Thymus (tissue), 11 donors: ENCODE measurements around the gene FAAP100. TPM values are rescaled to one million over a fixed set of nuclear protein-coding genes. Genes with fewer than 3 reads are reported as not detected.

Source experiments
- DNase-seq, 9 donors: peaks; one replicate each; pipeline ENCODE4 v3.0.0-alpha.2; 2013; ENCODE audit warnings: low spot score in 9 of 9, low read depth in 6 of 9, missing footprints in 1 of 9
- H3K27ac ChIP-seq, 2 donors: one replicate each; pipeline ENCODE4 v1.5.1; 2013; ENCODE audit warnings: control low read depth in 1 of 2, low read depth in 1 of 2, low read length in 1 of 2, mild to moderate bottlenecking in 1 of 2, moderate library complexity in 1 of 2
- H3K27me3 ChIP-seq, 2 donors: one replicate each; pipeline ENCODE4 v1.5.1; 2013; ENCODE audit warnings: low read length in 1 of 2; ENCODE audit not compliant: control insufficient read depth in 2 of 2, insufficient read depth in 1 of 2
- H3K36me3 ChIP-seq, 2 donors: one replicate each; pipeline ENCODE4 v1.5.1; 2013; ENCODE audit warnings: low read length in 1 of 2, mild to moderate bottlenecking in 1 of 2, moderate library complexity in 1 of 2; ENCODE audit not compliant: control insufficient read depth in 2 of 2, insufficient read depth in 2 of 2
- H3K4me1 ChIP-seq, 2 donors: one replicate each; pipeline ENCODE4 v1.5.1; 2013; ENCODE audit warnings: low read length in 2 of 2; ENCODE audit not compliant: control insufficient read depth in 2 of 2, insufficient read depth in 2 of 2
- H3K4me3 ChIP-seq, 2 donors: one replicate each; pipeline ENCODE4 v1.5.1; 2013; ENCODE audit warnings: low read length in 2 of 2, control low read depth in 1 of 2, mild to moderate bottlenecking in 1 of 2
- H3K9me3 ChIP-seq, 2 donors: one replicate each; pipeline ENCODE4 v1.5.1; 2013; ENCODE audit warnings: low read length in 1 of 2, mild to moderate bottlenecking in 1 of 2; ENCODE audit not compliant: control insufficient read depth in 2 of 2, insufficient read depth in 1 of 2
- WGBS: extraction: QIAGEN DNeasy Blood & Tissue Kit; methylation state at CpG from one replicate; pipeline ENCODE4 v1.1.7; 2013; 5-methylcytosine and 5-hydroxymethylcytosine counted together
- polyA plus RNA-seq: library from polyadenylated mRNA; stranded (reverse); fragments of 200-250 nt; gene quantifications from one replicate; pipeline ENCODE4 v1.2.3, GENCODE V29; 2013
- total RNA-seq: library from RNA; stranded (reverse); fragments of 120-200 nt; gene quantifications from one replicate; pipeline ENCODE4 v1.2.4, GENCODE V29; 2013
- donor health status: healthy.

FAAP100 gene
- total and polyA plus RNA-seq, 2 donors, result 8.8 to 43.9 TPM

GRCh38 chr17:81509207-81509971, 42.8 kb downstream of the FAAP100 start:
- WGBS, result 30% methylated on average over 12 of the region's 12 CpGs
- no peak for DNase-seq
- peak overlapping the region; percentile 40 to 45 for H3K27ac ChIP-seq
- peaks cover 37% of the 10 kb centered on the region in 2 donors for H3K36me3 ChIP-seq
- peak overlapping the region; percentile 99 to 100 for H3K4me3 ChIP-seq
- no peaks in the 10 kb centered on the region for H3K9me3 ChIP-seq
- peaks cover 0 to 18% of the 10 kb centered on the region in 2 donors for H3K27me3 ChIP-seq
- H3K4me1 ChIP-seq, result peaks cover 12 to 40% of the 10 kb centered on the region in 2 donors

DNA sequence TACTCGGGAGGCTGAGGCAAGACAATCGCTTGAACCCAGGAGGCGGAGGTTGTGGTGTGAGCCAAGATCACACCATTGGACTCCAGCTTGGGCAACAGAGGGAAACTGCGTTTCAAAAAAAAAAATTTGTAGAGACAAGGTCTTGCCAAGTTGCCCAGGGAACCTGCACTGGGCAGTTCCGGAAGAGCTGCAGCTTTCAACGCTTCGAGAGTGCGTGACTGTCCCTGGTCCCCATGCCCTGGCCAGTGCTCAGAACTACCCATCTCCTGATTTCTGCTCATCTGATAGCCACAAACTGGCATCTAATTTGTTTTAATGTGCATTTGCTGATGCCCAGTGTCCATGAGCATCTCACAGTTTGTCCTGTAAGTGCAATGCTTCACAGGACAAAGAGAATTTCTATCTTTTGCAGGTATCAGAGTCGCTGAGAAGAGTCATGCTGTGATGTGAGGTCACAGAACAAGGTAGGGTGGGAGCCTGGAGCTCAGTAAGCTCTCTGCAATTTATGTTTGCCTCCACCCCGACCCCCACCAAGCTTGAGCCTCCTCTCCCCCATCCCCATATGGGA, 43.4 kb downstream of the FAAP100 start:
- H3K4me1 ChIP-seq, result peaks cover 12 to 34% of the 10 kb centered on the region in 2 donors
- peaks cover 37% of the 10 kb centered on the region in 2 donors for H3K36me3 ChIP-seq
- H3K27me3 ChIP-seq, result peaks cover 0 to 12% of the 10 kb centered on the region in 2 donors
- WGBS, result 92% methylated on average over 10 of the region's 10 CpGs
- H3K9me3 ChIP-seq, result no peaks in the 10 kb centered on the region
- DNase-seq, result no peak
- H3K27ac ChIP-seq, result peak overlapping the region in 1 of 2 donors; percentile 40
- peak overlapping the region in 1 of 2 donors; percentile 99 for H3K4me3 ChIP-seq

DNA sequence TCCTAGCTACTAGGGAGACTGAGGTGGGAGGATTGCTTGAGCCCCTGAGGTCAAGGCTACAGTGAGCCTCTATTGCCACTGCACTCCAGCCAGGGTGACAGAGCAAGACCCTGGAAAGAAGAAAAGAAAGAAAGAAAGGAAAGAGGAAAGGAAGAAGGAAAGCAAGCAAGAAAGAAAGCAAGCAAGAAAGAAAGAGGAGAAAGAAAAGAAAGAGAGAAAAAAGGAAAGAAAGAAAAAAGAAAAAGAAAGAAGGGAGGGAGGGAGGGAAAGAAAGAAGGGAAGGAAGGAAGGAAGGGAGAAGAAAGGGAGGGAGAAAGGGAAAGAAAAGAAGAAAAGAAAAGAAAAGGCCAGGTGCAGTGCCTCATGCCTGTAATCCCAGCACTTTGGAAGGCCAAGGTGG, 48.5 kb downstream of the FAAP100 start:
- Histone ChIP-seq H3K36me3 (peaks cover under 1 to 2% of the 10 kb centered on the region in 2 donors), H3K4me1 (peaks cover 0 to 6% of the 10 kb centered on the region in 2 donors), H3K9me3 (no peaks in the 10 kb centered on the region), H3K4me3 (no peak overlapping the region), H3K27me3 (peaks cover 2 to 35% of the 10 kb centered on the region in 2 donors), H3K27ac (no peak overlapping the region)
- no peak for DNase-seq

DNA sequence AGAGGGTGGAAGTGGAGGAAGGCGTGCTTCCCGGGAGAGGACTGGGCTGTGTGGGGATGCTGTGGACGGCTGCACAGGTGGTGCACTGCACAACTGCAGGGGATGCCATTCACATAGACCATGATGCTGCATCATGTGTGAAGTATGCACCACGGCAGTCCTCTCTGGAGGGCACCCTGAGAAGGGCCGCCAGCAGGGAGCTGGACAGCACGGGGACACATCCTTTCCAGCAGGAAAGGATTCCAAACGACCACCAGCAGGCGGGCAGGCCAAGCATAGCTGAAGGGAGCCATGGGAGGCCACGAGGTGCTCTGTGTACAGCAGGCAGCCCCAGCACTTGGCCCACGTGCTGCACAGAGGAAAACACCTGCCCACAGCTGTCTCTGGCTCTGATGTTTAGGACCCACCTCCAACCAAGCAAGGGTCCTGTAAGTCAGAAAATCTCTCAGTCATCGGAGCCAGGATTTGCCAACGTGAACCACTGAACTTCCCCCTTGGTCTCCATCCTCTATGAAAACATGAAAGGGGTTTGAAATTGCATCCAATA, 49.6 kb downstream of the FAAP100 start:
- Histone ChIP-seq H3K36me3 (no peaks in the 10 kb centered on the region), H3K4me3 (no peak overlapping the region), H3K9me3 (no peaks in the 10 kb centered on the region), H3K27ac (no peak overlapping the region), H3K27me3 (peaks cover 2 to 38% of the 10 kb centered on the region in 2 donors), H3K4me1 (no peaks in the 10 kb centered on the region)
- WGBS, result 80% methylated on average over 12 of the region's 12 CpGs
- DNase-seq, result no peak

DNA sequence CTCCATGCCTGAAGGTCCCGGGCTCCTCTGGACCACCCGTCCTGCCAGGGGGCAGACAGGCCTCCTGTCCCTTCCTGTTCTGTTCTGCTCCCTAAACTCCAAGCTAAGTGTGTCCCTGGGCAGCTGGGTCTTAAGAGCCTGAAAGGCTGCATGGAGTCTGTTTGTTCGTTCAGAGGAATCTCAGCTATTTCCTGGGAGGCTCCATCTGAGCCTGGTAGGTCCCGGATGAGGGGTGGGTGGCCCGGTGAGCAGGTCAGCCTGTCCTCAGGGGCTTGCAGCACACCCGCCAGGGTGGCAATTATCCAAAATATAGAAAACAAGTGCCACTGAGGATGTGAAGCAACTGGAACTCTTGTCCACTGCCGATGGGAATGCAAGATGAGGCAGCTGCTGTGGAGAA, 52.1 kb downstream of the FAAP100 start:
- DNase-seq, result no peak
- peaks cover 0 to 1% of the 10 kb centered on the region in 2 donors for H3K4me1 ChIP-seq
- H3K36me3 ChIP-seq, result no peaks in the 10 kb centered on the region
- H3K27ac ChIP-seq, result no peak overlapping the region
- H3K4me3 ChIP-seq, result no peak overlapping the region
- 86% methylated on average over 7 of the region's 7 CpGs for WGBS
- H3K27me3 ChIP-seq, result peaks cover 2 to 37% of the 10 kb centered on the region in 2 donors
- H3K9me3 ChIP-seq, result no peaks in the 10 kb centered on the region

DNA sequence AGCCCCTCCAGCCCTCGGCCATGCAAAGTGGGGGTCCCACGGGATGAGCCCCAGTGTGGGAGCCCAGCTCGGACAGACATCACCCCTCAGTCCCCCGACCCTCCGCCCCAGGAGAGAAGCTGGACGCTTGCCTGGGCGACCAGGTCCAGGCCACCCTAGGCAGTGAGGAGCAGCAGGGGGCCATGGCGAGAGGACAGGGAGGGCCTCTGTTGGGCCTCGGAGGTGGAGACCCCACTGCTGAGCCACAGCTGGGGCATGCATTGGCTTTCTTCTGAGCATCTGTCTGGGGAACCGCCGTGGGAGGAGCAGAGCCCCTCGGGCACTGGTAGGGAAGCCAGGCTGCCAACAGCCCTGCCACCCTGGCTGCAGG, 52.6 kb downstream of the FAAP100 start:
- no peak overlapping the region for H3K27ac ChIP-seq
- H3K4me3 ChIP-seq, result no peak overlapping the region
- WGBS, result 97% methylated on average over 12 of the region's 12 CpGs
- H3K36me3 ChIP-seq, result no peaks in the 10 kb centered on the region
- no peaks in the 10 kb centered on the region for H3K9me3 ChIP-seq
- peaks cover 0 to 6% of the 10 kb centered on the region in 2 donors for H3K4me1 ChIP-seq
- peaks cover 2 to 34% of the 10 kb centered on the region in 2 donors for H3K27me3 ChIP-seq
- DNase-seq, result no peak

GRCh38 chr17:81498953-81499600, 53.1 kb downstream of the FAAP100 start:
- H3K27ac ChIP-seq, result no peak overlapping the region
- H3K36me3 ChIP-seq, result no peaks in the 10 kb centered on the region
- no peaks in the 10 kb centered on the region for H3K9me3 ChIP-seq
- H3K4me1 ChIP-seq, result peaks cover 0 to 7% of the 10 kb centered on the region in 2 donors
- H3K27me3 ChIP-seq, result peaks cover 2 to 34% of the 10 kb centered on the region in 2 donors
- WGBS, result 76% methylated on average over 64 of the region's 64 CpGs
- H3K4me3 ChIP-seq, result no peak overlapping the region
- DNase-seq, result no peak

GRCh38 chr17:81494626-81495377, 57.4 kb downstream of the FAAP100 start:
- H3K4me3 ChIP-seq, result no peak overlapping the region
- WGBS, result 71% methylated on average over 8 of the region's 8 CpGs
- H3K4me1 ChIP-seq, result peaks cover 0 to 28% of the 10 kb centered on the region in 2 donors
- H3K27ac ChIP-seq, result no peak overlapping the region
- DNase-seq, result peak in 1 of 9 donors; percentile 63
- H3K36me3 ChIP-seq, result no peaks in the 10 kb centered on the region
- H3K27me3 ChIP-seq, result peaks cover 2 to 30% of the 10 kb centered on the region in 2 donors
- peaks cover 0 to 6% of the 10 kb centered on the region in 2 donors for H3K9me3 ChIP-seq
